Testis (tissue), 2 donors: ENCODE results near the gene CR2.

ENCODE experiments used
- CTCF ChIP-seq, 3 experiments: fragments of 450-650 bp in 2 of 3; fragments of 200-600 bp in 1 of 3; sonication (generic) in 1 of 3; IDR thresholded peaks; one replicate each; pipeline ENCODE4 v1.5.1; 2016 to 2019; ENCODE audit warnings: antibody characterized with exemption in 3 of 3, mild to moderate bottlenecking in 2 of 3, moderate library complexity in 1 of 3
- POLR2A ChIP-seq: fragments of 450-650 bp; IDR thresholded peaks from one replicate; pipeline ENCODE4 v1.6.1; 2017; ENCODE audit warnings: antibody characterized with exemption, mild to moderate bottlenecking, moderate library complexity

DNA sequence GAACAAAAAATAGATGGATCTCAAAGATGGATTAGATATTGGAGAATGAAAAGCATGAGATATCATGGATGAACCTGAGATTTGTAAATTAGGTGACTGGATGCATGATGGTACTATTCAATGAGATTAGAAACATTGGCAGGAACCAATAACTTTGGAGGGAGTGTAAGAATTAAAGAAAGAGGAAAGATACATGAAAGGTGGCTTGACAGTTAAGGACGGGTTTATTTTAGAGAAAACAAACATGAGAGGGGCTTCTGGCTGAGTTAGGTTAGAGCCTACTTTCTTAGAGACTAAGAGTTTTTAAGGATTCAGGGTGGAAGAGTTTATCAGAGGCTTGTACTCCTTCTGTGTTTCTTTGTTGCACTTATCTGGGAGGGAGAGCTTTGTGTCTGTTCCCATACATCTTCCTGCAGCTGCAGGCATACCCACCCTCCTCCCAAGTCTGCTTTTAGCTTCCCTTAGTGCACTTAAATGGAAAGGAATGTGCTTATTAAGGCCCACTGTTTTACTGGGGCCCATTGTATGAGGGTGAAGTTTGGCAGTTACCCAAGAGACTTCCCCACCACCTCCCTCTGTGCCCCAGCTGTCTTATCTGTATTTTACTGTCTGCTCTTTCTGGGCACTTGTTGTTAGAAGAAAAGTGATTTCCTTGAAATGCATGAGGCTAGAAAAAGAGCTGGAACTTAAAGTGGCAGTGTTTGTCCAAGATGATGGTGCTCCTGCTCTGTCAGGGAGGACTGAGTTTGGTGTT is 26.1 kb upstream of the CR2 start:
- TF ChIP-seq CTCF (IDR thresholded peaks at IDR 0.05) (no peak), POLR2A (no peak)
